HL-60 (cell line): Measurements from ENCODE around the gene NEU3.

ENCODE experiments used
- CTCF ChIP-seq: IDR thresholded peaks from one replicate; pipeline ENCODE4 v1.5.1; 2011; ENCODE audit warnings: low read length, control low read depth, inconsistent platforms; ENCODE audit not compliant: insufficient read depth
- GABPA ChIP-seq: IDR thresholded peaks from 2 replicates; pipeline ENCODE4 v1.6.1; 2012; ENCODE audit warnings: low read depth
- POLR2AphosphoS5 ChIP-seq: IDR thresholded peaks from 2 replicates; pipeline ENCODE4 v1.6.1; 2012; ENCODE audit warnings: low read depth
- REST ChIP-seq: IDR thresholded peaks from 2 replicates; pipeline ENCODE4 v1.6.1; 2012; ENCODE audit warnings: low read depth; ENCODE audit not compliant: insufficient replicate concordance

GRCh38 chr11:74956397-74957015 is 32.2 kb upstream of the NEU3 start:
- TF ChIP-seq CTCF: no peak
- TF ChIP-seq GABPA: no peak
- no peak for TF ChIP-seq POLR2AphosphoS5
- TF ChIP-seq REST: no peak
